GM23248 (cell line): ENCODE measurements around the gene HHIP. TPM values are rescaled to one million over a fixed set of nuclear protein-coding genes. Genes with fewer than 3 reads are reported as not detected.
A peak's percentile ranks its signal among the peaks of the same experiment; 100 is the strongest.

Experiments
- DNase-seq: peaks from one replicate; pipeline ENCODE4 v3.0.0-alpha.2; 2015
- H2AFZ ChIP-seq: fragments of 200-600 bp; sonication (generic); 2 replicates; pipeline ENCODE4 v1.6.1; 2016; ENCODE audit warnings: antibody characterized with exemption
- H3F3A ChIP-seq: fragments of 200-600 bp; sonication (generic); 2 replicates; pipeline ENCODE4 v1.6.1; 2016; ENCODE audit warnings: mild to moderate bottlenecking, antibody characterized with exemption, mixed run types; ENCODE audit not compliant: insufficient read depth
- H3K27ac ChIP-seq: fragments of 200-600 bp; sonication (generic); 2 replicates; pipeline ENCODE4 v1.5.1; 2016; ENCODE audit warnings: mild to moderate bottlenecking
- H3K27me3 ChIP-seq: fragments of 200-600 bp; sonication (generic); replicated peaks from 2 replicates; pipeline ENCODE4 v1.6.1; 2016; ENCODE audit warnings: mild to moderate bottlenecking; ENCODE audit not compliant: insufficient read depth
- H3K36me3 ChIP-seq: fragments of 200-600 bp; sonication (generic); 2 replicates; pipeline ENCODE4 v1.6.1; 2016; ENCODE audit warnings: low read depth, mild to moderate bottlenecking
- H3K4me1 ChIP-seq: fragments of 200-600 bp; sonication (generic); 2 replicates; pipeline ENCODE4 v1.6.1; 2016; ENCODE audit warnings: mild to moderate bottlenecking; ENCODE audit not compliant: insufficient read depth
- H3K4me2 ChIP-seq: fragments of 200-600 bp; sonication (generic); one replicate; pipeline ENCODE4 v1.6.1; 2016; ENCODE audit warnings: mild to moderate bottlenecking; ENCODE audit not compliant: unreplicated experiment
- H3K4me3 ChIP-seq: fragments of 200-600 bp; sonication (generic); 2 replicates; pipeline ENCODE4 v1.5.1; 2016; ENCODE audit warnings: mild to moderate bottlenecking
- H3K79me2 ChIP-seq: fragments of 200-600 bp; sonication (generic); 2 replicates; pipeline ENCODE4 v1.6.1; 2016; ENCODE audit warnings: mild to moderate bottlenecking; ENCODE audit not compliant: insufficient read depth
- H3K9ac ChIP-seq: fragments of 200-600 bp; sonication (generic); 2 replicates; pipeline ENCODE4 v1.6.1; 2016; ENCODE audit warnings: mild to moderate bottlenecking
- H3K9me2 ChIP-seq: fragments of 200-600 bp; sonication (generic); 2 replicates; pipeline ENCODE4 v1.6.1; 2016; ENCODE audit warnings: mixed run types, mild to moderate bottlenecking, moderate library complexity; ENCODE audit not compliant: insufficient read depth
- H3K9me3 ChIP-seq: fragments of 200-600 bp; sonication (generic); one replicate; pipeline ENCODE4 v1.6.1; 2017; ENCODE audit warnings: low read depth
- H4K20me1 ChIP-seq: fragments of 200-600 bp; sonication (generic); 2 replicates; pipeline ENCODE4 v1.6.0; 2016; ENCODE audit not compliant: insufficient read depth
- EZH2 ChIP-seq: fragments of 200-600 bp; sonication (generic); IDR thresholded peaks from 2 replicates; pipeline ENCODE4 v1.6.1; 2018; ENCODE audit warnings: antibody characterized with exemption, mild to moderate bottlenecking; ENCODE audit not compliant: insufficient read depth, poor library complexity, severe bottlenecking
- EZH2phosphoT487 ChIP-seq: fragments of 200-600 bp; sonication (generic); IDR thresholded peaks from 2 replicates; pipeline ENCODE4 v1.6.1; 2018; ENCODE audit warnings: antibody characterized with exemption, moderate library complexity, mild to moderate bottlenecking, low read depth; ENCODE audit not compliant: insufficient read depth
- WGBS, 2 experiments: methylation state at CpG; one replicate each; pipeline ENCODE4 v1.1.6; 2015 to 2017; ENCODE audit warnings: low lambda C conversion rate in 2 of 2, low coverage in 1 of 2; ENCODE audit errors: missing lambda C conversion rate in 2 of 2; 5-methylcytosine and 5-hydroxymethylcytosine counted together
- in situ Hi-C: fragments of 300-500 bp; cut with MboI; formaldehyde crosslinking; loops from 2 replicates; pipeline ENCODE4 v1.15.0; 2020
- polyA plus RNA-seq: library from polyadenylated mRNA; unstranded; fragments of >200 nt; fragmentation: Nextera tagmentation; extraction: Ambion mirVana; gene quantifications from 2 replicates; pipeline ENCODE4 v1.2.1, GENCODE V29; 2016
- total RNA-seq: library from RNA; depleted of rRNA; stranded (reverse); fragments of >200 nt; shearing (Covaris generic); gene quantifications from 2 replicates; pipeline ENCODE4 v1.2.3, GENCODE V29; 2014

HHIP gene
- total and polyA plus RNA-seq, 2 experiments from 2014 or later, result under 0.01 to 0.06 TPM

- in situ Hi-C loops, result loop anchor here (25.0 kb wide), 1 partner anchor 591 kb away; no protein-coding TSS in a partner anchor
- Histone ChIP-seq H3K4me1 (no peaks in the 10 kb centered on the region), H3K79me2 (no peaks in the 10 kb centered on the region), H3K4me3 (no peak overlapping the region), H3K4me2 (no peak overlapping the region), H3K9ac (no peak overlapping the region), H3K36me3 (no peaks in the 10 kb centered on the region), H3F3A (no peaks in the 10 kb centered on the region), H4K20me1 (no peaks in the 10 kb centered on the region), H3K27ac (no peak overlapping the region), H3K9me2 (no peaks in the 10 kb centered on the region), H3K27me3 (peaks cover 24% of the 10 kb centered on the region), H3K9me3 (no peaks in the 10 kb centered on the region), H2AFZ (no peak overlapping the region)
- no peak for DNase-seq
- TF ChIP-seq EZH2phosphoT487 (no peak), EZH2 (no peak)
- WGBS, 2 experiments, result 38 to 54% methylated on average over 2 of the region's 2 CpGs
Measured at GRCh38 chr4:144778364-144778763, 132.4 kb downstream of the HHIP start.

DNA sequence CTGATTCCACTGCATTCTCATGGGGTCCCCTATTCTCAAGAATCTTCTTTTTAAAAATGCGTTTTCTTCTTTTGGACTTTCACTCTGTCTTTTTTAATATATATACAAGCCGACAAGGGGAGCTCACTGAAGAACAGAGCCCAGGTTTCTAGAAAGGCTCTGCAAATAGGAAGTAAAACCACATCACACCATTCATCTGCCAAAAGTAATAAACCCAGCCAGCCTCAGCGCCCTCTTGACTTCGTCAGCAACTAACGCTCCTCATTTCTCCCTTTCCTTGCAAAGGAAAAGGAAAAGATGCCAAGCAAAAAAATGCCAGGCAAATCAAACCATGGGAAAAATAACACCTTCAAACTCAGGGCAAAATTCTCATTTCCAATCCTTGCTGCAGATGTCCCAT lies 136.4 kb downstream of the HHIP start:
- Histone ChIP-seq H3K9me3 (no peaks in the 10 kb centered on the region), H3K4me1 (peaks cover 7% of the 10 kb centered on the region; the same call in 1 of the 2 replicates), H3K36me3 (no peaks in the 10 kb centered on the region), H3K27me3 (peaks cover 39% of the 10 kb centered on the region), H3K4me3 (no peak overlapping the region), H3K4me2 (no peak overlapping the region), H2AFZ (no peak overlapping the region), H4K20me1 (no peaks in the 10 kb centered on the region), H3K9me2 (no peaks in the 10 kb centered on the region), H3K9ac (no peak overlapping the region), H3F3A (no peaks in the 10 kb centered on the region), H3K27ac (no peak overlapping the region), H3K79me2 (no peaks in the 10 kb centered on the region)
- TF ChIP-seq EZH2 (no peak), EZH2phosphoT487 (no peak)
- in situ Hi-C loops, result loop anchor here (25.0 kb wide), 1 partner anchor 595 kb away; no protein-coding TSS in a partner anchor
- DNase-seq, result peak; percentile 6
- 7 to 18% methylated on average over 5 of the region's 5 CpGs for whole genome bisulfite sequencing, 2 experiments

DNA sequence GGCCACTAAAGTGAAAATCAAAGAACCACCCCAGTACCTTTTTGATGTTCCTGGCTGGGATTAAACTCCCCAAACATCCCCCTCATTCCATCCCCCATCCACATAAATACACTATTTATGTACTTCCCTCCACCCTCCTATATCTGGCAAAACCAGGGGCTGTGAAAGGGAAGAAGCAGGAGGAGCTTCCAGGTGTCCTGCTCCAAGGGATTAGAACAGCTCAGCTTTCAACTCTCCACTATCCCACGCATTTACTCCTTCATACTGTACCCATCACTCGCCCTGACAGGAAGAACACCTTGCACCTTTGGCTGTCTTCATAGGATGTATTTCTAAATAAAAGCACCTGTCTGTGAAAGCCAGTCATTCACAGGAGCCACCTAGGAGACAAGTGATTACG lies 140.0 kb downstream of the HHIP start:
- H3K9me2 ChIP-seq, result no peaks in the 10 kb centered on the region
- no peaks in the 10 kb centered on the region for H3K36me3 ChIP-seq
- DNase-seq, result no peak
- H3K27me3 ChIP-seq, result peaks cover 49% of the 10 kb centered on the region
- TF ChIP-seq EZH2 (no peak), EZH2phosphoT487 (no peak)
- WGBS, 2 experiments, result 68 to 71% methylated on average over 3 of the region's 3 CpGs
- H3K79me2 ChIP-seq, result no peaks in the 10 kb centered on the region
- in situ Hi-C loops, result loop anchor here (25.0 kb wide), 1 partner anchor 599 kb away; no protein-coding TSS in a partner anchor
- no peak overlapping the region for H3K27ac ChIP-seq
- no peak overlapping the region for H2AFZ ChIP-seq
- no peaks in the 10 kb centered on the region for H3K9me3 ChIP-seq
- H3K4me1 ChIP-seq, result peaks cover 7% of the 10 kb centered on the region; the same call in 1 of the 2 replicates
- no peak overlapping the region for H3K4me3 ChIP-seq
- no peaks in the 10 kb centered on the region for H4K20me1 ChIP-seq
- H3F3A ChIP-seq, result no peaks in the 10 kb centered on the region
- no peak overlapping the region for H3K9ac ChIP-seq
- no peak overlapping the region for H3K4me2 ChIP-seq

- no peaks in the 10 kb centered on the region for H4K20me1 ChIP-seq
- no peaks in the 10 kb centered on the region for H3K9me2 ChIP-seq
- in situ Hi-C loops, result loop anchor here (25.0 kb wide), 1 partner anchor 600 kb away; no protein-coding TSS in a partner anchor
- no peak overlapping the region for H3K4me2 ChIP-seq
- H3K9me3 ChIP-seq, result no peaks in the 10 kb centered on the region
- no peak overlapping the region for H3K4me3 ChIP-seq
- no peaks in the 10 kb centered on the region for H3K79me2 ChIP-seq
- no peaks in the 10 kb centered on the region for H3F3A ChIP-seq
- peaks cover 33% of the 10 kb centered on the region for H3K27me3 ChIP-seq
- H2AFZ ChIP-seq, result no peak overlapping the region
- peak; percentile 51 for DNase-seq
- TF ChIP-seq EZH2, result no peak
- TF ChIP-seq EZH2phosphoT487, result no peak
- no peaks in the 10 kb centered on the region for H3K36me3 ChIP-seq
- WGBS, 2 experiments, result 15 to 27% methylated on average over 2 of the region's 2 CpGs
- H3K27ac ChIP-seq, result no peak overlapping the region
- H3K4me1 ChIP-seq, result peaks cover 7% of the 10 kb centered on the region; the same call in 1 of the 2 replicates
- no peak overlapping the region for H3K9ac ChIP-seq
Measured at GRCh38 chr4:144787365-144788258, 141.7 kb downstream of the HHIP start.
